A549 (cell line): ENCODE data around the gene TTPAL.

Source experiments
- CTCF ChIP-seq: fragments of >200 bp; sonication (Bioruptor Twin); formaldehyde crosslinking; IDR thresholded peaks from 3 replicates; pipeline ENCODE4 v1.5.1; 2016
- MYC ChIP-seq: IDR thresholded peaks from 2 replicates; pipeline ENCODE4 v1.6.1; 2012; ENCODE audit warnings: mild to moderate bottlenecking, inconsistent platforms, low read length, improper control_type of control experiment, borderline replicate concordance
- RCOR1 ChIP-seq: fragments of 150-350 bp; IDR thresholded peaks from 2 replicates; pipeline ENCODE4 v1.6.1; 2014; ENCODE audit warnings: antibody characterized with exemption, low read length, low read depth
- RFX5 ChIP-seq: fragments of 450-650 bp; IDR thresholded peaks from 2 replicates; pipeline ENCODE4 v1.7.1; 2014; ENCODE audit warnings: antibody characterized with exemption, mild to moderate bottlenecking, moderate library complexity

GRCh38 chr20:44426879-44427790 lies 48.5 kb upstream of the TTPAL start:
- TF ChIP-seq RCOR1: no peak
- no peak for TF ChIP-seq MYC
- no peak for TF ChIP-seq RFX5
- no peak for TF ChIP-seq CTCF
